22Rv1 (cell line): ENCODE results near the gene POU2AF2.

Experiments
- H3K27ac ChIP-seq: fragments of 450-650 bp; 2 replicates; pipeline ENCODE4 v1.5.1; 2017
- CTCF ChIP-seq: fragments of 450-650 bp; IDR thresholded peaks from 2 replicates; pipeline ENCODE4 v1.5.1; 2017; ENCODE audit warnings: mild to moderate bottlenecking
- ZFX ChIP-seq: fragments of 450-650 bp; IDR thresholded peaks from 2 replicates; pipeline ENCODE4 v1.6.1; 2017; ENCODE audit warnings: antibody characterized with exemption, borderline replicate concordance

Gene POU2AF2

GRCh38 chr11:111330234-111330893 lies 84.8 kb downstream of the POU2AF2 start:
- H3K27ac ChIP-seq = no peak overlapping the region
- no peak for TF ChIP-seq ZFX
- TF ChIP-seq CTCF = no peak

- TF ChIP-seq CTCF (no peak), ZFX (no peak)
- no peak overlapping the region for H3K27ac ChIP-seq
Measured at GRCh38 chr11:111331711-111332479, 86.4 kb downstream of the POU2AF2 start.

GRCh38 chr11:111334532-111335502 lies 89.3 kb downstream of the POU2AF2 start:
- H3K27ac ChIP-seq = peak overlapping the region; percentile 84

GRCh38 chr11:111335549-111335948 lies 90.0 kb downstream of the POU2AF2 start:
- peak overlapping the region; percentile 84 for H3K27ac ChIP-seq
- TF ChIP-seq CTCF (no peak), ZFX (no peak)

More at GRCh38 chr11:111334532-111335502, 89.3 kb downstream of the POU2AF2 start:
- TF ChIP-seq ZFX = no peak
- no peak for TF ChIP-seq CTCF
